Endothelial cell of umbilical vein (primary cell): ENCODE data around the gene PRKCSH. TPM values are rescaled to one million over a fixed set of nuclear protein-coding genes. Genes with fewer than 3 reads are reported as not detected.

ENCODE experiments used
- BruUV-seq: library from RNA; stranded (reverse); fragments of 400-500 nt; replicated peaks from 2 replicates; lab custom pipeline; 2021; lab: Mats Ljungman, UMichigan
- CTCF ChIA-PET: fragments of 300-600, 350-600 bp; sonication (Branson Sonifier 250); formaldehyde crosslinking; loops from one replicate; lab custom pipeline; 2021; ENCODE audit warnings: antibody characterized with exemption, inconsistent platforms; lab: Charles Lee
- POLR2A ChIA-PET: fragments of 300-600, 350-600 bp; sonication (Branson Sonifier 250); formaldehyde crosslinking; loops from one replicate; lab custom pipeline; 2021; ENCODE audit warnings: antibody characterized with exemption, inconsistent platforms; lab: Charles Lee
- DNase-seq: peaks from one replicate; pipeline ENCODE4 v3.0.0-alpha.2; 2011; ENCODE audit warnings: low read depth, low spot score
- FAIRE-seq: peaks from 2 replicates; lab custom pipeline; 2011; peaks lifted over from hg19 to GRCh38; lab: Jason Lieb, UNC
- H2AFZ ChIP-seq: 2 replicates; pipeline ENCODE4 v1.6.0; 2012; ENCODE audit warnings: low read depth, low read length, control low read depth, inconsistent platforms
- H3K27ac ChIP-seq: 2 replicates; pipeline ENCODE4 v1.5.1; 2011; ENCODE audit warnings: low read depth, mild to moderate bottlenecking, control low read depth, low read length, moderate library complexity; ENCODE audit not compliant: insufficient read depth
- H3K27me3 ChIP-seq, 2 experiments: 2 replicates each; pipeline versions ENCODE4 v1.6.0 to v1.6.1; 2011; ENCODE audit warnings: low read length in 2 of 2, mixed read lengths in 1 of 2; ENCODE audit not compliant: control insufficient read depth in 2 of 2, insufficient read depth in 2 of 2
- H3K36me3 ChIP-seq, 2 experiments: 2 replicates in 1 of 2; 3 replicates in 1 of 2; pipeline ENCODE4 v1.5.1; 2011; ENCODE audit warnings: low read length in 2 of 2, mild to moderate bottlenecking in 1 of 2, moderate library complexity in 1 of 2; ENCODE audit not compliant: control insufficient read depth in 2 of 2, insufficient read depth in 2 of 2; ENCODE audit errors: extremely low read depth in 1 of 2
- H3K4me1 ChIP-seq: 3 replicates; pipeline ENCODE4 v1.5.1; 2011; ENCODE audit warnings: mild to moderate bottlenecking, low read length; ENCODE audit not compliant: control insufficient read depth, insufficient read depth; ENCODE audit errors: extremely low read depth
- H3K4me2 ChIP-seq: 2 replicates; pipeline ENCODE4 v1.6.1; 2011; ENCODE audit warnings: low read length, control low read depth, mixed read lengths; ENCODE audit not compliant: insufficient read depth
- H3K4me3 ChIP-seq, 3 experiments: fragments of 200-600 bp in 1 of 3; sonication (generic), shearing (Covaris generic) in 1 of 3; replicated peaks in 1 of 3; 2 replicates each; pipeline ENCODE4 v1.5.1; 2011 to 2016; ENCODE audit warnings: control low read depth in 3 of 3, low read length in 3 of 3, mild to moderate bottlenecking in 2 of 3, inconsistent platforms in 1 of 3, low read depth in 1 of 3, moderate library complexity in 1 of 3; ENCODE audit not compliant: insufficient read depth in 1 of 3
- H3K79me2 ChIP-seq: 2 replicates; pipeline ENCODE4 v1.6.0; 2012; ENCODE audit warnings: low read length, inconsistent platforms; ENCODE audit not compliant: control insufficient read depth, insufficient read depth
- H3K9ac ChIP-seq: replicated peaks from 2 replicates; pipeline ENCODE3; 2011; ENCODE audit warnings: low read length, control low read depth; ENCODE audit not compliant: insufficient read depth; ENCODE audit errors: extremely low read depth
- H3K9me1 ChIP-seq: replicated peaks from 3 replicates; pipeline ENCODE4 v1.6.0; 2011; ENCODE audit warnings: mild to moderate bottlenecking, low read length; ENCODE audit not compliant: control insufficient read depth, insufficient read depth; ENCODE audit errors: extremely low read depth
- H3K9me3 ChIP-seq: replicated peaks from 2 replicates; pipeline ENCODE4 v1.5.1; 2012; ENCODE audit warnings: low read length, inconsistent platforms; ENCODE audit not compliant: control insufficient read depth, insufficient read depth
- H4K20me1 ChIP-seq: replicated peaks from 2 replicates; pipeline ENCODE3; 2011; ENCODE audit warnings: mild to moderate bottlenecking, low read length; ENCODE audit not compliant: control insufficient read depth, insufficient read depth; ENCODE audit errors: extremely low read depth
- EZH2 ChIP-seq: IDR thresholded peaks from 2 replicates; pipeline ENCODE4 v1.6.1; 2012; ENCODE audit warnings: borderline replicate concordance, low read depth, mild to moderate bottlenecking, moderate library complexity, low read length, inconsistent platforms; ENCODE audit not compliant: severe bottlenecking
- dilution Hi-C: fragments of 300-500 bp; cut with MboI; formaldehyde crosslinking; loops from one replicate; pipeline ENCODE4 v1.15.0; 2019; ENCODE audit warnings: low sequenced_read_pairs; ENCODE audit not compliant: extremely low pct_ligation_motif_present
- intact Hi-C: fragments of 100-400 bp; cut with micrococcal nuclease; formaldehyde crosslinking; loops from one replicate; pipeline ENCODE4 v1.10.0; 2022
- polyA plus RNA-seq, 4 experiments: library from polyadenylated mRNA; depleted of rRNA in 3 of 4; stranded (reverse) in 3 of 4; unstranded in 1 of 4; fragments of >200 nt; gene quantifications; 2 replicates each; pipeline versions ENCODE4 v1.2.1 to v1.2.3, GENCODE V29; 2011 to 2012; ENCODE audit warnings: missing spikeins in 1 of 4
- total RNA-seq: library from RNA; stranded (reverse); gene quantifications from 2 replicates; pipeline ENCODE4 v1.2.3, GENCODE V29; 2021
- TF ChIP-seq, protein P1 (sequence below), 2 donors: IDR thresholded peaks; 1 replicate in 1 of 2; 2 replicates in 1 of 2; pipeline ENCODE4 v1.5.1; 2011; ENCODE audit warnings: low read length in 2 of 2, mild to moderate bottlenecking in 2 of 2, moderate library complexity in 2 of 2, control low read depth in 1 of 2, inconsistent platforms in 1 of 2, low read depth in 1 of 2; ENCODE audit not compliant: insufficient read depth in 1 of 2; ENCODE audit errors: extremely low read depth in 1 of 2

PRKCSH gene
- total and polyA plus RNA-seq, 2 donors (not counting 3 experiments of a cell fraction or from before 2014, with no cell fraction given) = 215 to 425 TPM

DNA sequence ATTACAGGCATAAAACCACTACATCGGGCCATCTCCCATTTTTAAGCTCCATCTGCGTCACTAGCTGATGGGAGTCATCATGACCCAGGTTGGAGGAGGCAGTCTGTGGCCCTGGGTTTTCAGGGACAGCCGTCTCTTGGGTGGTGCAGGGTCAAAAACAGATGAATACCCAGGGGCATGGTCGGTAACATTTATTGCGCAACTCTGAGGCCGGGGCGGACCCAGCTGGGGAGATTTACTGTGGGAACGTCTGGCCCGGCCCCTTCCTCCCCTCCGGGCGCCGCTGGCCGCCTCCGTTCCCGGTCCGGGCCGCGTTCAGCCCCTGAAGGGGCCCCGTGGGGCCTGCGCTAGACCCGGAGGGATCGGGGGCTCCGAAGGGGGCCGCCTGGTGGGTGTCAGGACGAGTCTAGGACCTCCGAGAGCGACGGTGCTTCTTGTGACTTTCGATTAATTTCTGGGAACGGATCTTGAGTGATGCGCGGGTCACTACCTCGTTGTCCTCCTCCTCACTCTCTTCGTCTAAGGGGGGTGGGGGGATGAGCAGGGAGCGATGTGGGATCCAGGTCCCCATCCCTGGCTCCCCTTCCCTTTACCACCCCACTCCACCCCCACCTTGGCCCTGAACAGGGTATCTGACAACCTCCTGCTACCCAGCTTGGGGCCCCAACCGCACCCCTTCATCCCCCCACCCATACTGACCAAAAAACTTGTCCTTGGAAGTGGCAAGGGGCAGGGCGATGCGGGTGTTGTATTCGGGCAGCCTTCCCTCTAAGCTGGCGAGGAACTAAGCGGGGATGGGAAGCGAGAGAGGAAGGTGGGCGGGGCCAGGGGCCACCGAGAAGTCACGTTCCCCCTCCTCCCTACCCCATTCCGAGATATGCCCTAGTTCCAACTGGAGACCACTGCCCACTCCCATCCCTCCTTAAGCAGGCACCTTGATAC, 14.7 kb upstream of the PRKCSH start:
- Histone ChIP-seq H3K9me1 (no peaks in the 10 kb centered on the region), H3K9ac (no peak overlapping the region), H3K36me3 (no peaks in the 10 kb centered on the region), H3K27me3 (peaks cover 36 to 39% of the 10 kb centered on the region in 2 experiments), H3K4me1 (peaks cover 9% of the 10 kb centered on the region), H3K79me2 (no peaks in the 10 kb centered on the region), H3K27ac (no peak overlapping the region), H4K20me1 (no peaks in the 10 kb centered on the region), H3K4me2 (no peak overlapping the region), H3K9me3 (no peaks in the 10 kb centered on the region), H3K4me3 (no peak overlapping the region), H2AFZ (no peak overlapping the region)
- no TSS peak for BruUV-seq
- intact Hi-C loops = loop anchor here (5.0 kb wide), 1 partner anchor 38 kb away; the partner anchor contains the start of gene EPOR
- no peak for DNase-seq
- FAIRE-seq = no peak
- ChIA-PET POLR2A (no interaction called here), CTCF (interaction anchor here (0.9 to 3.7 kb wide), 8 partner anchors 10 to 127 kb away, joined by 3 to 19 read pairs (median 5); partner anchors contain the start of genes ODAD3 and PRKCSH)
- TF ChIP-seq, protein P1, sequence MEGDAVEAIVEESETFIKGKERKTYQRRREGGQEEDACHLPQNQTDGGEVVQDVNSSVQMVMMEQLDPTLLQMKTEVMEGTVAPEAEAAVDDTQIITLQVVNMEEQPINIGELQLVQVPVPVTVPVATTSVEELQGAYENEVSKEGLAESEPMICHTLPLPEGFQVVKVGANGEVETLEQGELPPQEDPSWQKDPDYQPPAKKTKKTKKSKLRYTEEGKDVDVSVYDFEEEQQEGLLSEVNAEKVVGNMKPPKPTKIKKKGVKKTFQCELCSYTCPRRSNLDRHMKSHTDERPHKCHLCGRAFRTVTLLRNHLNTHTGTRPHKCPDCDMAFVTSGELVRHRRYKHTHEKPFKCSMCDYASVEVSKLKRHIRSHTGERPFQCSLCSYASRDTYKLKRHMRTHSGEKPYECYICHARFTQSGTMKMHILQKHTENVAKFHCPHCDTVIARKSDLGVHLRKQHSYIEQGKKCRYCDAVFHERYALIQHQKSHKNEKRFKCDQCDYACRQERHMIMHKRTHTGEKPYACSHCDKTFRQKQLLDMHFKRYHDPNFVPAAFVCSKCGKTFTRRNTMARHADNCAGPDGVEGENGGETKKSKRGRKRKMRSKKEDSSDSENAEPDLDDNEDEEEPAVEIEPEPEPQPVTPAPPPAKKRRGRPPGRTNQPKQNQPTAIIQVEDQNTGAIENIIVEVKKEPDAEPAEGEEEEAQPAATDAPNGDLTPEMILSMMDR (IDR thresholded peaks at IDR 0.05; ENCODE audit: extremely low read depth in 1 of 2, insufficient read depth in 1 of 2, low read depth in 1 of 2, low read length in 2 of 2) = no peak
- TF ChIP-seq EZH2 = peak; percentile 55
- dilution Hi-C loops = no loop called here
